HG02588 (cell line): ENCODE measurements around the gene DDX20.

Source experiments
- ATAC-seq: cut with Tn5 transposase; IDR thresholded peaks from one replicate; pipeline ENCODE4 v1.9.1; 2021; ENCODE audit warnings: mild to moderate bottlenecking, moderate library complexity; ENCODE audit not compliant: unreplicated experiment

Gene DDX20

GRCh38 chr1:111746614-111746999 is 9.1 kb upstream of the DDX20 start:
- ATAC-seq: no peak

- ATAC-seq: no peak
Measured at GRCh38 chr1:111747282-111747734, 8.4 kb upstream of the DDX20 start.

- no peak for ATAC-seq
Measured at GRCh38 chr1:111747947-111748346, 7.8 kb upstream of the DDX20 start.

- ATAC-seq: no peak
Measured at GRCh38 chr1:111749628-111750027, 6.1 kb upstream of the DDX20 start.

- no peak for ATAC-seq
Measured at GRCh38 chr1:111750856-111751255, 4.8 kb upstream of the DDX20 start.

GRCh38 chr1:111751906-111752575 is 3.7 kb upstream of the DDX20 start:
- no peak for ATAC-seq

GRCh38 chr1:111754984-111755330 is 744 bp upstream of the DDX20 start:
- ATAC-seq: no peak

GRCh38 chr1:111756124-111756513 is 418 bp downstream of the DDX20 start:
- no peak for ATAC-seq

GRCh38 chr1:111758373-111758772 is 2.7 kb downstream of the DDX20 start:
- ATAC-seq: no peak

GRCh38 chr1:111761717-111762116 is 6.0 kb downstream of the DDX20 start:
- ATAC-seq: no peak

- no peak for ATAC-seq
Measured at GRCh38 chr1:111762332-111762731, 6.6 kb downstream of the DDX20 start.

GRCh38 chr1:111768023-111768422 is 12.3 kb downstream of the DDX20 start:
- ATAC-seq: no peak

GRCh38 chr1:111768625-111769024 is 12.9 kb downstream of the DDX20 start:
- ATAC-seq: no peak

GRCh38 chr1:111769517-111770146 is 13.9 kb downstream of the DDX20 start:
- no peak for ATAC-seq

- no peak for ATAC-seq
Measured at GRCh38 chr1:111770916-111771315, 15.2 kb downstream of the DDX20 start.

- ATAC-seq: no peak
Measured at GRCh38 chr1:111775966-111776365, 20.3 kb downstream of the DDX20 start.

- no peak for ATAC-seq
Measured at GRCh38 chr1:111776391-111776790, 20.7 kb downstream of the DDX20 start.

GRCh38 chr1:111776861-111777260 is 21.2 kb downstream of the DDX20 start:
- no peak for ATAC-seq

- no peak for ATAC-seq
Measured at GRCh38 chr1:111777301-111777700, 21.6 kb downstream of the DDX20 start.

- no peak for ATAC-seq
Measured at GRCh38 chr1:111778066-111778465, 22.4 kb downstream of the DDX20 start.

- no peak for ATAC-seq
Measured at GRCh38 chr1:111778541-111779051, 22.9 kb downstream of the DDX20 start.

GRCh38 chr1:111779546-111779945 is 23.8 kb downstream of the DDX20 start:
- ATAC-seq: no peak
